GM19463 (cell line): Measurements from ENCODE around the gene GLIS1.

Experiments used
- ATAC-seq: cut with Tn5 transposase; IDR thresholded peaks from one replicate; pipeline ENCODE4 v1.9.1; 2021; ENCODE audit warnings: mild to moderate bottlenecking, moderate library complexity; ENCODE audit not compliant: unreplicated experiment

GLIS1 gene

DNA sequence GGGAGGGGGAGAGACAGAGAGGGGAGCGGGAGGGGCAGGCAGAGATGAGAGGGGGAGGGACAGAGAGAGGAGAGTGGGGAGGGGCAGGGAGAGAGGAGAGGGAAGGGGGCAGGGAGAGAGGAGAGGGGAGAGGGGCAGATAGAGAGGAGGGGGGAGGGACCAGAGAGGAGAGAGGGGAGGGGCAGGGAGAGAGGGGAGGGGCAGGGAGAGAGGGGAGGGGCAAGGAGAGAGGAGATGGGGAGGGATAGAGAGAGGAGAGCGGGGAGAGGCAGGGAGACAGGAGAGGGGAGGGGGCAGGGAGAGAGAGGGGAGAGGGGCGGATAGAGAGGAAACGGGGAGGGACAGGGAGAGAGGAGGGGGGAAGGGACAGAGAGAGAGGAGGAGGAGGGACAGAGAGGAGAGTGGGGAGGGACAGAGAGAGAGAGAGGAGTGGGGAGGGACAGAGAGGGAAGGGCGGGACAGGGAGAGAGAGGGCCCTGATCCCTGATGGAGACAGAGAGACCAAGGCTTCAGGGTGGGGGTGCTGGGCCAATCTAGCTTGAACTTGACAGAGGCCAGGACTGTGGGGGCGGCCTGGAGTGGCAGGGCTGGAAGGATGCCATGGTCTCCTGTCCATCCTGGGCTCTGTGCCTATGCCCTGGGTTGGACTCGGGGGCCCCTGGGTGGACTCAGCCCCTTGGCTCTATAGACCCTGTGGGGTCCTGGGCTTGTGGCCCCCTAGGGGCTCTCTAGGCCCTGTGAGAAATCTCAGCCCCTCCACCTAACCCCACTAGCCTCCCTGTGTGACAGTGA, 236.1 kb downstream of the GLIS1 start:
- ATAC-seq: no peak

- ATAC-seq: no peak
These were observed 237.6 kb downstream of the GLIS1 start for GRCh38 chr1:53501065-53502005.

DNA sequence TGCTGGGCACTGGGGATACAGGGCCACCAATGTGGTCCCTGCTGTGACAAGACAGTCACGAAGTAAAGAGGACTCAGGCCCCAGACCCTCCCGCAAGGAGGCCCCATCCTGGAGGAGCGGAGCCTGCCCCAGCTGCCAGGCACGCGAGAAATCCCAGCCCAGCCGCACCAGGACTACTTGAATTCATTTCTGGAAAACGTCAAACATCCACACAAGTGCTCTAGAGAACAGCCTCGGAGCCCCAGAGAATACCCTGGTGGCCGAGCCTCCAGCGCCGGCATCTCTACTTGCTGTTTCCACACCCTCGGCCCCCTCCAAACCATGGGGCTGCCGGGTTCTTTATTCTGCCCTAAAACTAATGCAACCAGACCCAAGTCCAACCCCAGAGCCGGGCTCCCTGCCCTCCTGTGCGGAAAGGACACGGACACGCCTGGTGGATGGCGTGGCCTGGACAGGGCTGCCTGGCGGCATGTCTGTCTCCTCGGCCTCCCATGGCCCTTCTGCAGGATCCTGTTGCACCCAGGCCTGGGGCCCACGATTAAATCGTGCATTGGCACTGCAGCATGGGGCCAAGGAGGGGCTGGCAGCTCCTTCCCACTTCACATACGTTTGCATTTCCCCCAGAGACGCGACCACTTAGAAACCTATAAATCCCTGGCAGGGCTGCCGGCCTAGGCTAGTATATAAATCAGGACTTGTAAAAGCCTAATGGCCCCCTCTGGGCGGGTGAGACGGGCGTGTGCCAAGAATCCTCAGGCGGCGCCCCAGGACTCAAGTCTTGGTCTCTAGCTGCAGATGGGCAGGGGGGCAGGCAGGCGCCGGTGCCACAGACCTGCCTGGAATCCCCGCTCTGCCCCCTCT, 238.5 kb downstream of the GLIS1 start:
- ATAC-seq: no peak

- ATAC-seq: no peak
These were observed 239.4 kb downstream of the GLIS1 start for GRCh38 chr1:53499257-53500203.

DNA sequence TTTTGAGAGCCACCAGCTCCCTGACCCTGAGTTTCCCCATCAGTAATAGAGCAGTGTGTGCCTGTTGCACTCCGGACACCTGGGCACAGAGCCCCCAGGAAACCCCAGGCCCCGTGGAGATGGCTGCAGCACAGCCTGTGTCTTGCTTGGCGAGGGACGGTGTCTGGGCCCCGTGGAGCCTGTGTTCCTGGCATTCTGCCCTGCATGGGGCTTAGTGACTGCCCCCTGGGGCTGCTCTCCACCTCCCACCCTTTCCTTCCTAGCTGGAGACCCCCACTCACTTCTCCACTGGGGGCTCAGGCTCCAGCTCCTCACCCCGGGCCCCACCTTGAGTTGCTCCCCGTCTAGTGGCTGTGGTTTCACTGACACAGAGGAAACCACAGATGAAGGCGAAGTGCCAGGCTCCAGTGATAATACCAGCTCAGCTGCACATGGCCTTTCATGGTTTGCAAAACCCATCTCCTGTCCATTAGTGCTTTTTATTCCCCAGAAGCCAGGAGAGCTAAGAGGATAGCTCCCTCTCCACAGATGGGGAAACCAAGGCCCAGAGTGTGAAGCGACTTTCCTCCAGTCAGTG, 240.3 kb downstream of the GLIS1 start:
- no peak for ATAC-seq

DNA sequence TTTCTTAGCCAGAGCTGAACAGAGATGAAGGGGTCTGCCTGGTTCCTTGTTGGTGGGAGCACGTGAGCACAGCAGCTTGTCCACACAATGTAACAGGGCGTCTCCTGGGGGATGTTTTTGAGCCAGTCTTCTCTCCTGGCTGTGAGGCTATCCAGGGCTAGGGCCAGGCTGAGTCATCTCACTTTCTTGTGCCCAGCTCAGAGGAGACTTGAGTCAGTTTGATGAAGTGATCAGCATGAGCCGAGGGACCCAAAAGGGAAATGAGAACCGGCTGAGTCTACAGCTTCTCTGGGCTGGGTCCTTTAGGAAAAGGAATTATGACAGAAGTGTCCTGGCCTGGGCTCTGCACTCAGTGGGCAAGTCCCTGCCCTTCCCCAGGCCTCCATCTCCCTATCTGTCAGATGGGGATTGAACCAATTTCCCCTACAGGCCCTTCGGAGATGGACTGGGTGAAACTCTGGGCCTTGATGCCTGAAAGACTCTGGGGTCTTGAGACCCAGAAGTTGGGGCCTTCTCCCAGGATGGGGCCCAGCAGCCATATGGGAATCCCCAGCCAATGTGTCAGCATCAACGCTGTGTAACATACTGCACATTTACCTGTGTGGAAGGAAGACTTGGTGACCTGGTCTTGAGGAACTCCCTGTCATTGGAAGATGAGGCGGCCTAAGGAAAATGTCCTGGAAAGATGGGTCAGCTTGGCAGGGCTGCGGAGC, 243.2 kb downstream of the GLIS1 start:
- ATAC-seq: no peak

GRCh38 chr1:53490351-53490750, 248.6 kb downstream of the GLIS1 start:
- no peak for ATAC-seq

GRCh38 chr1:53486395-53487026, 252.5 kb downstream of the GLIS1 start:
- no peak for ATAC-seq

GRCh38 chr1:53485478-53486394, 253.2 kb downstream of the GLIS1 start:
- no peak for ATAC-seq

- ATAC-seq: no peak
These were observed 254.1 kb downstream of the GLIS1 start for GRCh38 chr1:53484705-53485477.

DNA sequence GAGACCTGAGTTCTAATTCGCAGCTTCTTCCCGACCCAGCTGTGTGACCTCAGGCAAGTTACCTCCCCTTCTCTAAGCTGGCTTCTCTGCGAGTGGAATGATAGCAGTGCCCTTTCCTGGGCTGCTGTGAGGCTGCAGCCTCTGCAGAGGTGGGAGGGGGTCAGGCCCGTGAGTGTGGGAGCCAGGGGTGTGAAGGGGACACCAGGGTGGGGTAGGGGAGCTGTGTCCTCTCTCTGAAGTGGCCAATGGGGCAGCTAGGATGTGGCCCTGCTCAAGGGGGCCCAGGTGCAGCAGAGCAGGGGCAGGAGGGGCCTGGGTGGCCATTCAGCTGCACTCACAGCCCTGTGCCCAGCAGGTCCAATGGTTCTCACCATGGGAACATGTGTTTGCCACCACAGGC, 255.3 kb downstream of the GLIS1 start:
- no peak for ATAC-seq

GRCh38 chr1:53483170-53483569, 255.8 kb downstream of the GLIS1 start:
- no peak for ATAC-seq

- ATAC-seq: no peak
These were observed 256.4 kb downstream of the GLIS1 start for GRCh38 chr1:53482441-53483153.

DNA sequence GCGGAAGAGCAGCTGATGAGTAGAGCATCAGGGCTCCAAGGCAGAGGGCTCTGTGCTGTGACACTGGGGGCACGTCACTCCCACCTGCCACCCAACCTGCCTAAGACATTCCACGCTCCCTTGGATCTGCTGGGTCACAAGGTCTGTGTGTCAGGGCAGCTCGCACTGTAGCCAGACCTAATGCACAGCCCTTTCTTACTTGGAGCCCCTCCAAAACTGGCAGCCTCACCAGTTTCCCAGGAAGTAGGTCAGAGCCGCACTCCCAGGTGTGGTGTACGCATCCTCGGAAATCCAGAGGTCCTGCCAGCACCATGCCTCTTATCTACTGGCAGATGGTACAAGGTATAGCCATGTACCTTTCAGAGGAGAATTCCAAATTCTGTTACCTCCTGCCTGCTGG, 257.5 kb downstream of the GLIS1 start:
- no peak for ATAC-seq

- ATAC-seq: no peak
These were observed 258.3 kb downstream of the GLIS1 start for GRCh38 chr1:53480678-53481077.

DNA sequence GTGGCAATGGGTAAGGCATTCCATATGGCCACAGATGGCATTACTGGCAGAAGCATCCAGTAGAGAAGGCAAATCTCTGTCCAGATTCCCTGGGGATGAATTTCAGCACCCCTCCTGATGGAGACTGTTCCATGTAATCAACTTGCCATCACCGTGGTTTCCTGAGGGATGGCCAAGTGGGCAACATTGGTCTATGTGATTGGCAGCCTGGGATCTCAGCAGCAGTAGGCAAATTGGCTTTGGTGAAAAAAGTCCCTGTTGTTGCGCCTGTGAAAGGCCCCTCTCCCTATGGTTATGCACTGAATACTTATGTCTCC, 260.5 kb downstream of the GLIS1 start:
- ATAC-seq: no peak
